MM.1S (cell line): ENCODE data around the gene LONRF2.
"Not testable (repeated sequence)": the region's sequence is repeated elsewhere in the genome, so short reads cannot be mapped to it uniquely, and the experiment has no call there.

Experiments
- DNase-seq: peaks from one replicate; pipeline ENCODE4 v3.0.0-alpha.2; 2015
- H2AFZ ChIP-seq: fragments of 300-600 bp; sonication (generic); 2 replicates; pipeline ENCODE4 v1.6.0; 2016; ENCODE audit warnings: antibody characterized with exemption, low read length
- H3F3A ChIP-seq: fragments of 300-600 bp; sonication (generic); 2 replicates; pipeline ENCODE4 v1.6.1; 2016; ENCODE audit warnings: mild to moderate bottlenecking, antibody characterized with exemption, low read length, moderate library complexity, mixed read lengths; ENCODE audit not compliant: insufficient read depth
- H3K27ac ChIP-seq: fragments of 300-600 bp; sonication (generic); 2 replicates; pipeline ENCODE4 v1.5.1; 2016; ENCODE audit warnings: mild to moderate bottlenecking, low read length
- H3K27me3 ChIP-seq: fragments of 300-600 bp; sonication (generic); replicated peaks from 2 replicates; pipeline ENCODE4 v1.6.0; 2016; ENCODE audit warnings: low read length; ENCODE audit not compliant: insufficient read depth
- H3K36me3 ChIP-seq: fragments of 300-600 bp; sonication (generic); replicated peaks from 2 replicates; pipeline ENCODE4 v1.6.1; 2016; ENCODE audit warnings: mild to moderate bottlenecking, low read length, mixed read lengths; ENCODE audit not compliant: insufficient read depth
- H3K4me1 ChIP-seq: fragments of 300-600 bp; sonication (generic); 2 replicates; pipeline ENCODE4 v1.6.1; 2016; ENCODE audit warnings: low read length, mixed read lengths
- H3K4me2 ChIP-seq: fragments of 300-600 bp; sonication (generic); 2 replicates; pipeline ENCODE4 v1.6.0; 2016; ENCODE audit warnings: low read depth, low read length
- H3K4me3 ChIP-seq: fragments of 300-600 bp; sonication (generic); 2 replicates; pipeline ENCODE4 v1.5.1; 2016; ENCODE audit warnings: low read length, mixed read lengths
- H3K79me2 ChIP-seq: fragments of 300-600 bp; sonication (generic); 2 replicates; pipeline ENCODE4 v1.6.1; 2016; ENCODE audit warnings: mixed run types, low read length, mixed read lengths
- H3K9ac ChIP-seq: fragments of 300-600 bp; sonication (generic); 2 replicates; pipeline ENCODE4 v1.6.1; 2016; ENCODE audit warnings: low read length, mixed read lengths
- H3K9me2 ChIP-seq: fragments of 300-600 bp; sonication (generic); replicated peaks from 2 replicates; pipeline ENCODE4 v1.6.1; 2016; ENCODE audit warnings: mild to moderate bottlenecking, low read length, mixed read lengths; ENCODE audit not compliant: insufficient read depth
- H3K9me3 ChIP-seq: fragments of 300-600 bp; sonication (generic); replicated peaks from 2 replicates; pipeline ENCODE4 v1.6.1; 2016; ENCODE audit warnings: mild to moderate bottlenecking, low read length, mixed read lengths; ENCODE audit not compliant: insufficient read depth
- H4K20me1 ChIP-seq: fragments of 300-600 bp; sonication (generic); 2 replicates; pipeline ENCODE4 v1.6.1; 2016; ENCODE audit warnings: mild to moderate bottlenecking, low read length, moderate library complexity, mixed read lengths; ENCODE audit not compliant: insufficient read depth
- CTCF ChIP-seq: fragments of 300-600 bp; sonication (generic); IDR thresholded peaks from 2 replicates; pipeline ENCODE4 v1.5.1; 2016; ENCODE audit warnings: antibody characterized with exemption, low read length, mixed read lengths
- EZH2 ChIP-seq: fragments of 300-600 bp; sonication (generic); optimal IDR thresholded peaks from 2 replicates; pipeline ENCODE3; 2017; ENCODE audit warnings: low read depth, mild to moderate bottlenecking, antibody characterized with exemption, low read length, mixed read lengths
- EZH2phosphoT487 ChIP-seq: fragments of 300-600 bp; sonication (generic); IDR thresholded peaks from 2 replicates; pipeline ENCODE4 v1.6.1; 2018; ENCODE audit warnings: antibody characterized with exemption, low read length

LONRF2 gene

GRCh38 chr2:100321866-100322820, at the start of gene LONRF2:
LONRF2 (minus strand) TSS chr2:100322501; CDS start chr2:100322093, 408 bp downstream.
- Histone ChIP-seq H3K4me3 (no peak within 1 kb of the TSS), H3K36me3 (no peaks in the 10 kb centered on the region), H3K79me2 (no peaks in the 10 kb centered on the region), H3K27me3 (no peaks in the 10 kb centered on the region), H3F3A (no peaks in the 10 kb centered on the region), H3K9me2 (no peaks in the 10 kb centered on the region), H3K9ac (no peak within 1 kb of the TSS), H4K20me1 (no peaks in the 10 kb centered on the region), H3K4me2 (no peak within 1 kb of the TSS), H2AFZ (no peak within 1 kb of the TSS), H3K4me1 (no peaks in the 10 kb centered on the region), H3K9me3 (no peaks in the 10 kb centered on the region), H3K27ac (no peak within 1 kb of the TSS)
- no peak for DNase-seq
- TF ChIP-seq EZH2 (no peak), EZH2phosphoT487 (no peak)

- Histone ChIP-seq H3K4me2 (no peak overlapping the region), H3K4me1 (no peaks in the 10 kb centered on the region), H3K9me2 (no peaks in the 10 kb centered on the region), H3K9ac (no peak overlapping the region), H3F3A (no peaks in the 10 kb centered on the region), H3K36me3 (no peaks in the 10 kb centered on the region), H3K9me3 (no peaks in the 10 kb centered on the region), H2AFZ (no peak overlapping the region), H3K79me2 (no peaks in the 10 kb centered on the region), H4K20me1 (no peaks in the 10 kb centered on the region), H3K27me3 (no peaks in the 10 kb centered on the region), H3K4me3 (no peak overlapping the region), H3K27ac (no peak overlapping the region)
- no peak for TF ChIP-seq EZH2
- TF ChIP-seq EZH2phosphoT487: no peak
- no peak for TF ChIP-seq CTCF
- no peak for DNase-seq
Measured at GRCh38 chr2:100367163-100367562, 44.9 kb upstream of the LONRF2 start.

GRCh38 chr2:100365434-100365833, 43.1 kb upstream of the LONRF2 start:
- no peak overlapping the region for H3K27ac ChIP-seq
- no peak overlapping the region for H3K9ac ChIP-seq
- H4K20me1 ChIP-seq: no peaks in the 10 kb centered on the region
- no peaks in the 10 kb centered on the region for H3K9me3 ChIP-seq
- H3K36me3 ChIP-seq: no peaks in the 10 kb centered on the region
- H2AFZ ChIP-seq: no peak overlapping the region
- TF ChIP-seq EZH2 (no peak), EZH2phosphoT487 (no peak), CTCF (no peak)
- no peak overlapping the region for H3K4me2 ChIP-seq
- DNase-seq: no peak
- H3K27me3 ChIP-seq: no peaks in the 10 kb centered on the region
- no peaks in the 10 kb centered on the region for H3K9me2 ChIP-seq
- no peaks in the 10 kb centered on the region for H3F3A ChIP-seq
- no peaks in the 10 kb centered on the region for H3K4me1 ChIP-seq
- H3K79me2 ChIP-seq: no peaks in the 10 kb centered on the region
- H3K4me3 ChIP-seq: no peak overlapping the region

- not testable (repeated sequence) for H3K79me2 ChIP-seq, H3K9me2 ChIP-seq, H3K4me2 ChIP-seq, H3K9ac ChIP-seq, DNase-seq, H3K9me3 ChIP-seq, H3K4me3 ChIP-seq, H3K27me3 ChIP-seq, H2AFZ ChIP-seq, H3K4me1 ChIP-seq, H4K20me1 ChIP-seq, H3K27ac ChIP-seq, H3K36me3 ChIP-seq, H3F3A ChIP-seq
Measured at GRCh38 chr2:100362269-100362668, 40.0 kb upstream of the LONRF2 start.
